ENCODE measurements around the gene EVC2. TPM values are rescaled to one million over a fixed set of nuclear protein-coding genes. Genes with fewer than 3 reads are reported as not detected.

The EVC2 gene
- total and polyA plus RNA-seq, 2 of the 4 experiments (the other 2 are of a cell fraction), result 2.7 to 5.9 TPM

DNA sequence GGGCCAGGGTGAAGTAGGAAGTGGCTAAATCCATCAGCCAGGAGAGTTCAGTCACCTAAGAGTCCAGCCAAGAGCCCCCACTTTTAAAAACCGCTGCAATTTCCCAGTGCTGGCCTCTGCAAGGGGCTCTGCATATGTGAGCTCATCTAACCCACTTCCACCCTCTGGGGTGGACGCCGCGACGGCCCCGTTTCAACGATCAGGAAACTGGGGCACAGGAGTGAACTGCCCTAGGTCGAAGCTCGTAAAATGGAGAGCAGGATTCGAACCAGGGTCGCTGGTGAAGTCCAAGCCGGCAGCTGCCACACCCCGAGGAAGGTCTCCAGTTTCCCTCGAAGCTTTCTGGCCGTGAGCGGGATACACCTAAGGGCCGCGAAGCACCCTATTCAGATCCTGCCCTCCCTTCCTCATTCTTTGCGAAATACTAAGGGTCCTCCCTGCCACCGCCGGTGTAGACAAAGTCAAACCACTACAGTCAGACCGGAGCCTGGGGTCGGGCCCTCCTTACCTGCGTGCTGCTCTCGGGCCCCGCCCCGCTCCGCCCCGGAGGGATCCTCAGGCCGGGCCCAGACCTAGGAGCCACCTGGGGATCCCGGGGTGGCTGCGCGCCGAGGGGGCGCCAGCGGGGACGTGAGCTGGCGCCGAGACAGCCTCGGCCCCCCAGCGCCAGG is 446 bp downstream of the EVC2 start:
- peak overlapping the region; percentile 89 for H3K4me2 ChIP-seq (ENCODE audit: low read depth, low read length)

More for the DNA sequence above, 446 bp downstream of the EVC2 start:
- H3K4me3 ChIP-seq (ENCODE audit: insufficient read depth, low read depth, low read length), result peak overlapping the region; percentile 63
- no peak overlapping the region for H2BK20ac ChIP-seq (ENCODE audit: low read depth, low read length)
- H2AK9ac ChIP-seq (replicated peaks; ENCODE audit: low read depth, low read length, poor library complexity), result peak overlapping the region; percentile 87
- H3K23ac ChIP-seq (ENCODE audit: low read depth, low read length), result peak overlapping the region; percentile 72
- H2AK5ac ChIP-seq (ENCODE audit: low read depth, low read length), result peak overlapping the region; percentile 18
- peak overlapping the region; percentile 84 to 95 for H4K8ac ChIP-seq (ENCODE audit: low read depth in 2 of 2, low read length in 2 of 2)
- BruUV-seq (replicated peaks), result no TSS peak
- H4K91ac ChIP-seq (ENCODE audit: insufficient read depth, low read depth, low read length), result peak overlapping the region; percentile 84
- H3K9me1 ChIP-seq (ENCODE audit: insufficient read depth, low read length), result peaks cover 36% of the 10 kb centered on the region
- TF ChIP-seq MAFK (IDR thresholded peaks at IDR 0.05; ENCODE audit: low read depth, low read length) (no peak), SMC3 (IDR thresholded peaks at IDR 0.05; ENCODE audit: low read depth, low read length) (no peak), MAZ (IDR thresholded peaks at IDR 0.05; ENCODE audit: borderline replicate concordance, low read depth, low read length) (no peak), RFX5 (IDR thresholded peaks at IDR 0.05; ENCODE audit: low read depth, low read length) (no peak), RAD21 (IDR thresholded peaks at IDR 0.05; ENCODE audit: low read length) (no peak), MXI1 (IDR thresholded peaks at IDR 0.05; ENCODE audit: borderline replicate concordance, low read depth, low read length) (no peak)
- TF ChIP-seq, protein P1, sequence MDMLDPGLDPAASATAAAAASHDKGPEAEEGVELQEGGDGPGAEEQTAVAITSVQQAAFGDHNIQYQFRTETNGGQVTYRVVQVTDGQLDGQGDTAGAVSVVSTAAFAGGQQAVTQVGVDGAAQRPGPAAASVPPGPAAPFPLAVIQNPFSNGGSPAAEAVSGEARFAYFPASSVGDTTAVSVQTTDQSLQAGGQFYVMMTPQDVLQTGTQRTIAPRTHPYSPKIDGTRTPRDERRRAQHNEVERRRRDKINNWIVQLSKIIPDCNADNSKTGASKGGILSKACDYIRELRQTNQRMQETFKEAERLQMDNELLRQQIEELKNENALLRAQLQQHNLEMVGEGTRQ (IDR thresholded peaks at IDR 0.05; ENCODE audit: low read depth, low read length), result no peak
- H3K36me3 ChIP-seq (ENCODE audit: control insufficient read depth, insufficient read depth, low read length), result peaks cover 9% of the 10 kb centered on the region
- H4K5ac ChIP-seq (ENCODE audit: low read depth, low read length), result peak overlapping the region; percentile 80
- H2BK5ac ChIP-seq (ENCODE audit: low read depth, low read length, poor library complexity, severe bottlenecking), result no peak overlapping the region
- in situ Hi-C loops (cut with MboI; ENCODE audit: low sequenced_read_pairs), result no loop called here
- H2BK120ac ChIP-seq (ENCODE audit: low read depth, low read length), result peak overlapping the region; percentile 5; the same call in 1 of the 2 replicates
- H4K20me1 ChIP-seq (ENCODE audit: insufficient read depth, low read length), result peaks cover 18% of the 10 kb centered on the region
- DNase-seq (no peak), ATAC-seq (ENCODE audit: low read depth) (peak; percentile 1)
- ChIA-PET POLR2A (ENCODE audit: unreplicated experiment) (no interaction called here), CTCF (interaction anchor here (1.1 kb wide), 1 partner anchor 233 kb away, joined by 3 read pairs; no protein-coding TSS in a partner anchor)
- dilution Hi-C loops (cut with HindIII; ENCODE audit: low sequenced_read_pairs, unreplicated experiment), result no loop called here
- 0 out of 2 replicates have a peak overlapping the region, but pooled peaks have one; percentile 5 for H3K18ac ChIP-seq (ENCODE audit: low read depth, low read length)
- H3K56ac ChIP-seq (ENCODE audit: extremely low read depth, insufficient read depth, low read length), result peak overlapping the region; percentile 54; the same call in 1 of the 2 replicates
- no peaks in the 10 kb centered on the region for H3K9me3 ChIP-seq (ENCODE audit: control insufficient read depth, insufficient read depth, low read length)
- WGBS, 2 experiments (ENCODE audit: extremely low coverage in 2 of 2, insufficient read length in 1 of 2), result 6% methylated on average over 22 of the region's 41 CpGs; no CpG with 5 or more reads in 1 of the 2 experiments
- H3K9ac ChIP-seq (ENCODE audit: low read depth, low read length), result peak overlapping the region; percentile 70
- H3K79me1 ChIP-seq (ENCODE audit: low read depth in 1 of 2, low read length in 2 of 2), result peaks cover 32 to 64% of the 10 kb centered on the region in 2 experiments
- peak overlapping the region; percentile 97 for H2AFZ ChIP-seq (replicated peaks; ENCODE audit: low read length, poor library complexity)
- H3K27me3 ChIP-seq (ENCODE audit: control insufficient read depth, insufficient read depth, low read length), result no peaks in the 10 kb centered on the region
- peak overlapping the region; percentile 89 for H3K14ac ChIP-seq (replicated peaks; ENCODE audit: low read depth, low read length)
- H3K4me1 ChIP-seq (ENCODE audit: control insufficient read depth, insufficient read depth, low read length), result peaks cover 33% of the 10 kb centered on the region
- peak overlapping the region; percentile 74; the same call in 1 of the 3 replicates for H2BK15ac ChIP-seq (ENCODE audit: low read depth, low read length)
- H3K27ac ChIP-seq (ENCODE audit: insufficient read depth, low read length), result peak overlapping the region; percentile 51
- intact Hi-C loops (cut with micrococcal nuclease), result loop anchor here (1.0 to 5.0 kb wide), 4 partner anchors 40 to 671 kb away; partner anchors contain the start of gene STK32B
- peak overlapping the region; percentile 76 for H3K4ac ChIP-seq (ENCODE audit: low read depth, low read length)

All from IMR-90 (cell line).